Epithelial cell of proximal tubule (primary cell): ENCODE measurements around the gene CEP72. TPM values are rescaled to one million over a fixed set of nuclear protein-coding genes. Genes with fewer than 3 reads are reported as not detected.

ENCODE experiments used
- DNase-seq: peaks from one replicate; pipeline ENCODE4 v3.0.0-alpha.2; 2011; ENCODE audit warnings: low read depth
- H3K4me3 ChIP-seq: 2 replicates; pipeline ENCODE4 v1.5.1; 2011; ENCODE audit warnings: low read depth, mild to moderate bottlenecking, low read length
- CTCF ChIP-seq: conservative IDR thresholded peaks from 2 replicates; pipeline ENCODE4 v1.5.1; 2012; ENCODE audit warnings: low read depth, mild to moderate bottlenecking, low read length
- total RNA-seq: library from RNA; depleted of rRNA; stranded (reverse); fragments of >200 nt; gene quantifications from 2 replicates; pipeline ENCODE4 v1.2.3, GENCODE V29; 2015

Gene CEP72
- total RNA-seq, 1 donor from 2014 or later: 7.6 TPM

- no peak for DNase-seq
- TF ChIP-seq CTCF: peak; percentile 73
These were observed 57.1 kb downstream of the CEP72 start for GRCh38 chr5:669111-669841.

GRCh38 chr5:669842-670395 lies 57.8 kb downstream of the CEP72 start:
- no peak overlapping the region for H3K4me3 ChIP-seq
- DNase-seq: no peak
- TF ChIP-seq CTCF: no peak

More at GRCh38 chr5:669111-669841, 57.1 kb downstream of the CEP72 start:
- H3K4me3 ChIP-seq: no peak overlapping the region

GRCh38 chr5:670396-671270 lies 58.5 kb downstream of the CEP72 start:
- TF ChIP-seq CTCF: no peak
- no peak for DNase-seq

GRCh38 chr5:671459-672328 lies 59.6 kb downstream of the CEP72 start:
- peak overlapping the region; percentile 44 for H3K4me3 ChIP-seq
- TF ChIP-seq CTCF: peak; percentile 89
- DNase-seq: no peak

More at GRCh38 chr5:670396-671270, 58.5 kb downstream of the CEP72 start:
- H3K4me3 ChIP-seq: no peak overlapping the region

- peak; percentile 77 for DNase-seq
- H3K4me3 ChIP-seq: peak overlapping the region; percentile 44
- TF ChIP-seq CTCF: no peak
These were observed 60.4 kb downstream of the CEP72 start for GRCh38 chr5:672329-673160.
